Lung (tissue), 12 donors: ENCODE measurements around the gene ZC3H14. TPM values are rescaled to one million over a fixed set of nuclear protein-coding genes. Genes with fewer than 3 reads are reported as not detected.

Experiments
- ATAC-seq: fragments of 200-7000 bp; cut with Tn5 transposase; one replicate; pipeline ENCODE4 v1.9.1; 2020; ENCODE audit warnings: moderate number of reproducible peaks; ENCODE audit not compliant: insufficient read depth, low FRiP score
- DNase-seq, 3 donors: peaks; one replicate each; pipeline ENCODE4 v3.0.0-alpha.2; 2013 to 2017
- H3K27ac ChIP-seq, 2 donors: one replicate each; pipeline ENCODE4 v1.5.1; 2013; ENCODE audit warnings: mild to moderate bottlenecking in 2 of 2, moderate library complexity in 2 of 2, control low read depth in 1 of 2, inconsistent platforms in 1 of 2, low read depth in 1 of 2, low read length in 1 of 2
- H3K27me3 ChIP-seq, 3 donors: one replicate each; pipeline ENCODE4 v1.5.1; 2013; ENCODE audit warnings: low read length in 2 of 3; ENCODE audit not compliant: control insufficient read depth in 3 of 3, insufficient read depth in 3 of 3
- H3K36me3 ChIP-seq, 4 donors: one replicate each; pipeline ENCODE4 v1.5.1; 2013; ENCODE audit warnings: low read length in 4 of 4, mild to moderate bottlenecking in 1 of 4, moderate library complexity in 1 of 4; ENCODE audit not compliant: control insufficient read depth in 4 of 4, insufficient read depth in 4 of 4
- H3K4me1 ChIP-seq, 5 donors: one replicate each; pipeline ENCODE4 v1.5.1; 2013; ENCODE audit warnings: low read length in 5 of 5, mild to moderate bottlenecking in 2 of 5, moderate library complexity in 1 of 5; ENCODE audit not compliant: control insufficient read depth in 5 of 5, insufficient read depth in 5 of 5
- H3K4me3 ChIP-seq: one replicate; pipeline ENCODE4 v1.5.1; 2013; ENCODE audit warnings: mild to moderate bottlenecking, control low read depth, moderate library complexity
- H3K9ac ChIP-seq, 2 donors: one replicate each; pipeline ENCODE4 v1.5.1; 2013; ENCODE audit warnings: low read length in 2 of 2, control low read depth in 1 of 2; ENCODE audit not compliant: insufficient read depth in 1 of 2
- H3K9me3 ChIP-seq, 4 donors: one replicate each; pipeline ENCODE4 v1.5.1; 2013; ENCODE audit warnings: low read length in 3 of 4, mild to moderate bottlenecking in 1 of 4, moderate library complexity in 1 of 4; ENCODE audit not compliant: control insufficient read depth in 4 of 4, insufficient read depth in 3 of 4
- WGBS, 2 donors: extraction: QIAGEN DNeasy Blood & Tissue Kit; methylation state at CpG; one replicate each; pipeline ENCODE4 v1.1.7; 2013; 5-methylcytosine and 5-hydroxymethylcytosine counted together
- polyA plus RNA-seq, 2 donors: library from polyadenylated mRNA; stranded (reverse); fragments of 200-250 nt; gene quantifications; one replicate each; pipeline ENCODE4 v1.2.1, GENCODE V29; 2013
- total RNA-seq, 2 donors: library from RNA; depleted of rRNA in 1 of 2; stranded (reverse); fragments of >200 nt in 1 of 2; gene quantifications; one replicate each; pipeline ENCODE4 v1.2.1, GENCODE V29; 2014 to 2021
- TF ChIP-seq, protein P1 (sequence below): IDR thresholded peaks from 2 replicates; pipeline ENCODE4 v1.5.1; 2012; ENCODE audit warnings: mild to moderate bottlenecking; ENCODE audit errors: control extremely low read depth, extremely low read depth
- donor health status: control.
- donor health status: control.
- donor health status: Bipolar disorder and iron deficiency.
- donor health status: healthy.
- donor health status: DM: yes; HTN: yes; CAD: no.

ZC3H14 gene
- total and polyA plus RNA-seq, 4 donors, result 21.9 to 79.7 (median 36.3) TPM

DNA sequence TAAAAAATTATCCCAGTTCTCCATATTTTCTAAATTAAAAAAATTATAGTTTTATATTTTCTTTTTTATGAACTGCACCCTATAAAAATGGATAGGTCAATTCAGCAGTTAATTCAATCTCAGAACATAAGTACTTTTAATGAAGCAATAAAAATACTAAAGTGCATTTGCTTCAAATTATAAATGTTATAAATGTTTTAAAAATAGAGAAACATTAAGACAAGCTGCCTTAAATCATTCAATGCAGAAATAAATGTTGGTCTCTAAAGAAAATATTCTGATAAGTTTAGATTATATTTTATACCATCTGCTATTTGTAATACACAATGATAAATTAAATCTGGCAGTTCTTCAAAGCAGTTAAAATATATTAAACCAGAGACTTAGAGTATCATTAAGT, 65.6 kb downstream of the ZC3H14 start:
- Histone ChIP-seq H3K27ac (no peak overlapping the region), H3K27me3 (no peaks in the 10 kb centered on the region), H3K9me3 (no peaks in the 10 kb centered on the region), H3K9ac (no peak overlapping the region), H3K36me3 (no peaks in the 10 kb centered on the region), H3K4me3 (no peak overlapping the region), H3K4me1 (no peaks in the 10 kb centered on the region)
- DNase-seq, result no peak
- ATAC-seq, result no peak
- TF ChIP-seq, protein P1, sequence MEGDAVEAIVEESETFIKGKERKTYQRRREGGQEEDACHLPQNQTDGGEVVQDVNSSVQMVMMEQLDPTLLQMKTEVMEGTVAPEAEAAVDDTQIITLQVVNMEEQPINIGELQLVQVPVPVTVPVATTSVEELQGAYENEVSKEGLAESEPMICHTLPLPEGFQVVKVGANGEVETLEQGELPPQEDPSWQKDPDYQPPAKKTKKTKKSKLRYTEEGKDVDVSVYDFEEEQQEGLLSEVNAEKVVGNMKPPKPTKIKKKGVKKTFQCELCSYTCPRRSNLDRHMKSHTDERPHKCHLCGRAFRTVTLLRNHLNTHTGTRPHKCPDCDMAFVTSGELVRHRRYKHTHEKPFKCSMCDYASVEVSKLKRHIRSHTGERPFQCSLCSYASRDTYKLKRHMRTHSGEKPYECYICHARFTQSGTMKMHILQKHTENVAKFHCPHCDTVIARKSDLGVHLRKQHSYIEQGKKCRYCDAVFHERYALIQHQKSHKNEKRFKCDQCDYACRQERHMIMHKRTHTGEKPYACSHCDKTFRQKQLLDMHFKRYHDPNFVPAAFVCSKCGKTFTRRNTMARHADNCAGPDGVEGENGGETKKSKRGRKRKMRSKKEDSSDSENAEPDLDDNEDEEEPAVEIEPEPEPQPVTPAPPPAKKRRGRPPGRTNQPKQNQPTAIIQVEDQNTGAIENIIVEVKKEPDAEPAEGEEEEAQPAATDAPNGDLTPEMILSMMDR, result no peak

DNA sequence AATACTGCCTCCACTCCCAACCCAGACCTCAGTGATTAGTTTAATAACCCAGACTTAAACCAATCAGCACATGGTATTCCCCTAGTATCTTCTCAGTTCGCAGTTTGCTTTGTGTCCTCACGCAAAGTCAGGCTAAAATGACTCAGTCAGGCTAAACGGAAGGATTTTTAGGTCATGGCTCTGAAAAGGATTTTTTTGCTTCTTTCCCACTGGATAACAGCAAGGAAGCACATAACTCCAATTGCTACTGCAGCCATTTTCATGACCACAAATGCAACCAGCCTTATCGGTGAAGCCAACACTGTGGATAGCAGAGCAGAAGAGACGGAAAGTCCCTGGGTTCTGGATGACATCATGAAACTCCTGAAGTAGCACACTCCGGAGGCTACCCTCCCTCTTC, 67.7 kb downstream of the ZC3H14 start:
- Histone ChIP-seq H3K36me3 (no peaks in the 10 kb centered on the region), H3K4me3 (no peak overlapping the region), H3K9me3 (no peaks in the 10 kb centered on the region), H3K27me3 (no peaks in the 10 kb centered on the region), H3K4me1 (no peaks in the 10 kb centered on the region), H3K27ac (no peak overlapping the region), H3K9ac (no peak overlapping the region)
- TF ChIP-seq, protein P1, result no peak
- no peak for ATAC-seq
- DNase-seq, result no peak
- 75 to 95% methylated on average over 6 of the region's 6 CpGs for WGBS, 2 donors

DNA sequence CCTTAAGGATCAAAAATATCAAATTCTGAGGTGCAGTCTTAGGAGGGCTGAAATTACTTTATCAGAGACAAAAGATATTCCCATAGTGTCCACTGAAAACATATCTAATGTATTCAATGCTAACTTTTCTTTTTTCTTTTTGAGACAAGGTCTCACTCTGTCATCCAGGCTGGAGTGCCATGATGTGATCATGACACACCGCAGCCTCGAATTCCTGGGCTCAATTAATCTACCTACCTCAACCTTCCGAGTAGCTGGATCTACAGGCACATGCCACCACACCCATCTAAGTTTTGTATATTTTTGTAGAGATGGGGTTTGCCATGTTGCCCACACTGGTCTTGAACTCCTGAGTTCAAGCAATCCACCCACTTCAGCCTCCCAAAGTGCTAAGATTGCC, 68.3 kb downstream of the ZC3H14 start:
- DNase-seq, result no peak
- TF ChIP-seq, protein P1, result no peak
- Histone ChIP-seq H3K27me3 (no peaks in the 10 kb centered on the region), H3K4me1 (no peaks in the 10 kb centered on the region), H3K36me3 (no peaks in the 10 kb centered on the region), H3K9ac (no peak overlapping the region), H3K4me3 (no peak overlapping the region), H3K9me3 (no peaks in the 10 kb centered on the region), H3K27ac (no peak overlapping the region)
- ATAC-seq, result no peak
- 63 to 75% methylated on average over 3 of the region's 3 CpGs for WGBS, 2 donors

DNA sequence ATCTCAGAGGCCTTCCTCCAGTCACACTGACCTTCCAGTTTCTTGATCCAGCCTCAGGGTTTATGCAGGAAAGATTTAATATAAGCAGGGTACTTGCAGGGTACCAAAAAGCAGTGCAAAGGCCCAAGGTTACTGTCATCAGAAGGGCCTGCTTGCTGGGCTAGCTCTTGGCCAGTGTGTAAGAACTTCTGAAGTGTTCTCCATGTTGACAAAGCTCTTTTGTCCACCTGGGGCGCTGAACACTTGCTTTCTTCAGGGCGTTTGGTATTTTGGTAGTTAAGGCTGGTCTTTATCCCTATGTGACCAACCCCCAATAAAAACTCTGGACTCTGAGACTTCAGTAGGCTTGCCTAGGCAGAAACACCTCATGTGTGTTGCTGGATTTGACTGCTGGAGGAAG, 69.7 kb downstream of the ZC3H14 start:
- Histone ChIP-seq H3K4me1 (no peaks in the 10 kb centered on the region), H3K9me3 (no peaks in the 10 kb centered on the region), H3K9ac (no peak overlapping the region), H3K27ac (no peak overlapping the region), H3K4me3 (no peak overlapping the region), H3K36me3 (no peaks in the 10 kb centered on the region), H3K27me3 (no peaks in the 10 kb centered on the region)
- 59 to 87% methylated on average over 2 of the region's 2 CpGs for WGBS, 2 donors
- TF ChIP-seq, protein P1, result no peak
- ATAC-seq (no peak), DNase-seq (no peak)
